ENCODE measurements around the gene PARP6.
"Not testable (repeated sequence)": the region's sequence is repeated elsewhere in the genome, so short reads cannot be mapped to it uniquely, and the experiment has no call there.

GRCh38 chr15:72275635-72276325 is 3.4 kb upstream of the PARP6 start:
- TF ChIP-seq CTCF (IDR thresholded peaks at IDR 0.05); EZH2 (IDR thresholded peaks at IDR 0.05; ENCODE audit: borderline replicate concordance, insufficient read depth, low read depth, low read length, poor library complexity, severe bottlenecking): not testable (repeated sequence)

Measured in B cell (primary cell).